OCI-LY3 (cell line): Measurements from ENCODE around the gene FLCN.
"Not testable (repeated sequence)": the region's sequence is repeated elsewhere in the genome, so short reads cannot be mapped to it uniquely, and the experiment has no call there.

Experiments used
- CTCF ChIP-seq: fragments of 200-600, 300-600 bp; sonication (generic); IDR thresholded peaks from 2 replicates; pipeline ENCODE4 v1.5.1; 2014; ENCODE audit warnings: antibody characterized with exemption, low read length, low read depth
- EZH2phosphoT487 ChIP-seq: fragments of 200-600 bp; shearing (Covaris generic); IDR thresholded peaks from 2 replicates; pipeline ENCODE4 v1.6.1; 2018; ENCODE audit warnings: antibody characterized with exemption, mixed run types, low read depth

- TF ChIP-seq CTCF, EZH2phosphoT487: not testable (repeated sequence)
These were observed 51.8 kb downstream of the FLCN start for GRCh38 chr17:17184985-17185757.
